ENCODE data around the gene QRICH1. TPM values are rescaled to one million over a fixed set of nuclear protein-coding genes. Genes with fewer than 3 reads are reported as not detected.
A peak's percentile ranks its signal among the peaks of the same experiment; 100 is the strongest.

Gene QRICH1
- total RNA-seq, 1 donor from 2014 or later = 123 TPM

- Mint-ChIP-seq H3K9me3 (no peaks in the 10 kb centered on the region), H3K27ac (peak overlapping the region; percentile 100), H3K36me3 (peaks cover 11% of the 10 kb centered on the region), H3K4me3 (peak overlapping the region; percentile 100), H3K27me3 (no peaks in the 10 kb centered on the region), H3K4me1 (ENCODE audit: unreplicated experiment) (peaks cover 19% of the 10 kb centered on the region)
- DNase-seq (ENCODE audit: extremely low spot score, unreplicated experiment) = peak; percentile 90
- TF ChIP-seq CTCF (conservative IDR thresholded peaks at IDR 0.05) = no peak
Observed at GRCh38 chr3:49007771-49008528, 85.9 kb downstream of the QRICH1 start.

- no peaks in the 10 kb centered on the region for H3K27me3 Mint-ChIP-seq
- H3K4me1 Mint-ChIP-seq (ENCODE audit: unreplicated experiment) = peaks cover 19% of the 10 kb centered on the region
- DNase-seq (ENCODE audit: extremely low spot score, unreplicated experiment) = peak; percentile 97
- peak within 1 kb of the TSS; percentile 100 for H3K27ac Mint-ChIP-seq
- TF ChIP-seq CTCF (conservative IDR thresholded peaks at IDR 0.05) = peak; percentile 46
- H3K4me3 Mint-ChIP-seq = peak within 1 kb of the TSS; percentile 100
- H3K9me3 Mint-ChIP-seq = no peaks in the 10 kb centered on the region
- H3K36me3 Mint-ChIP-seq = peaks cover 11% of the 10 kb centered on the region
Observed at GRCh38 chr3:49007068-49007770, 86.7 kb downstream of the QRICH1 start, which contains the start of gene WDR6. WDR6 (plus strand) TSS chr3:49007391; CDS start chr3:49007432, 41 bp downstream.

GRCh38 chr3:49006408-49007067, 87.3 kb downstream of the QRICH1 start:
- Mint-ChIP-seq H3K36me3 (peaks cover 11% of the 10 kb centered on the region), H3K4me1 (ENCODE audit: unreplicated experiment) (peaks cover 19% of the 10 kb centered on the region), H3K27me3 (no peaks in the 10 kb centered on the region), H3K9me3 (no peaks in the 10 kb centered on the region), H3K4me3 (peak overlapping the region; percentile 100), H3K27ac (peak overlapping the region; percentile 100)
- no peak for TF ChIP-seq CTCF (conservative IDR thresholded peaks at IDR 0.05)
- DNase-seq (ENCODE audit: extremely low spot score, unreplicated experiment) = no peak

- H3K27me3 Mint-ChIP-seq = no peaks in the 10 kb centered on the region
- no peak for TF ChIP-seq CTCF (conservative IDR thresholded peaks at IDR 0.05)
- H3K27ac Mint-ChIP-seq = peak overlapping the region; percentile 100
- peaks cover 11% of the 10 kb centered on the region for H3K36me3 Mint-ChIP-seq
- DNase-seq (ENCODE audit: extremely low spot score, unreplicated experiment) = no peak
- H3K4me3 Mint-ChIP-seq = peak overlapping the region; percentile 100
- peaks cover 19% of the 10 kb centered on the region for H3K4me1 Mint-ChIP-seq (ENCODE audit: unreplicated experiment)
- no peaks in the 10 kb centered on the region for H3K9me3 Mint-ChIP-seq
Observed at GRCh38 chr3:49005998-49006397, 87.9 kb downstream of the QRICH1 start.

- Mint-ChIP-seq H3K9me3 (no peaks in the 10 kb centered on the region), H3K36me3 (peaks cover 11% of the 10 kb centered on the region), H3K4me3 (no peak overlapping the region), H3K27me3 (no peaks in the 10 kb centered on the region), H3K4me1 (ENCODE audit: unreplicated experiment) (peaks cover 19% of the 10 kb centered on the region), H3K27ac (peak overlapping the region; percentile 23)
- no peak for DNase-seq (ENCODE audit: extremely low spot score, unreplicated experiment)
- TF ChIP-seq CTCF (conservative IDR thresholded peaks at IDR 0.05) = no peak
Observed at GRCh38 chr3:49005303-49005680, 88.6 kb downstream of the QRICH1 start.

Measured in type B pancreatic cell (in vitro differentiated cells).